Liver (tissue), 3 donors: Measurements from ENCODE around the gene UXS1.

Experiments
- GABPA ChIP-seq, 2 donors: IDR thresholded peaks in 1 of 2; conservative IDR thresholded peaks in 1 of 2; 2 replicates each; pipeline ENCODE4 v1.6.1; 2016; ENCODE audit warnings: antibody characterized with exemption in 2 of 2, mild to moderate bottlenecking in 1 of 2, moderate library complexity in 1 of 2
- HNF4G ChIP-seq: IDR thresholded peaks from 2 replicates; pipeline ENCODE4 v1.6.1; 2016; ENCODE audit warnings: antibody characterized with exemption
- JUND ChIP-seq, 2 donors: IDR thresholded peaks; 2 replicates each; pipeline ENCODE4 v1.6.1; 2016; ENCODE audit warnings: antibody characterized with exemption in 2 of 2
- RAD21 ChIP-seq, 2 donors: IDR thresholded peaks; 2 replicates each; pipeline ENCODE4 v1.6.1; 2016; ENCODE audit warnings: antibody characterized with exemption in 2 of 2, mild to moderate bottlenecking in 2 of 2
- TF ChIP-seq, protein P1 (sequence below): fragments of 150-350 bp; IDR thresholded peaks from 2 replicates; pipeline ENCODE4 v1.5.1; 2017; ENCODE audit warnings: improper control_type of control experiment, low read depth, low read length; ENCODE audit not compliant: missing input control
- TF ChIP-seq, protein P2 (sequence below): IDR thresholded peaks from 2 replicates; pipeline ENCODE4 v1.6.1; 2016; ENCODE audit warnings: antibody characterized with exemption
- TF ChIP-seq, protein P3 (sequence below): IDR thresholded peaks from 2 replicates; pipeline ENCODE4 v1.6.1; 2016; ENCODE audit warnings: antibody characterized with exemption
- TF ChIP-seq, protein P4 (sequence below): IDR thresholded peaks from 2 replicates; pipeline ENCODE4 v1.6.1; 2016; ENCODE audit warnings: antibody characterized with exemption, mild to moderate bottlenecking
- donor health status: healthy.
- donor health status: healthy.

DNA sequence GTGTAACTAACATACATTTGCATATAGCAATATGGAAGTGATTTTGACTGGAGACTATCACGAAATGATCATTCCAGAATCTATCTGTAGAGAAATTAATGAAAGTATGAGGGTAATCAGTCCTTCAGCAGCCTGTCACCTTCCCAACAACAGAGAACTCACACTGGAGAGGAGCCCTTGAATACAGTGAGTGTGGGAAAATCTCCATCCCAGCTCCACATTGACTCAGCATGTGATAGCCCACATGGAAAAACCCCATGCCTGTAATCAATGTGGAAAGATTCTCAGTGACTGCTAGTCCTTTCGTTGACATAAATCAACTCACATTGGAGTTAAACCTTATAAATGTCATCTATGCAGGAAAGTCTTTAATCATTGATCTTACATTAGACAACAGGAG is 13.1 kb upstream of the UXS1 start:
- TF ChIP-seq, protein P1, sequence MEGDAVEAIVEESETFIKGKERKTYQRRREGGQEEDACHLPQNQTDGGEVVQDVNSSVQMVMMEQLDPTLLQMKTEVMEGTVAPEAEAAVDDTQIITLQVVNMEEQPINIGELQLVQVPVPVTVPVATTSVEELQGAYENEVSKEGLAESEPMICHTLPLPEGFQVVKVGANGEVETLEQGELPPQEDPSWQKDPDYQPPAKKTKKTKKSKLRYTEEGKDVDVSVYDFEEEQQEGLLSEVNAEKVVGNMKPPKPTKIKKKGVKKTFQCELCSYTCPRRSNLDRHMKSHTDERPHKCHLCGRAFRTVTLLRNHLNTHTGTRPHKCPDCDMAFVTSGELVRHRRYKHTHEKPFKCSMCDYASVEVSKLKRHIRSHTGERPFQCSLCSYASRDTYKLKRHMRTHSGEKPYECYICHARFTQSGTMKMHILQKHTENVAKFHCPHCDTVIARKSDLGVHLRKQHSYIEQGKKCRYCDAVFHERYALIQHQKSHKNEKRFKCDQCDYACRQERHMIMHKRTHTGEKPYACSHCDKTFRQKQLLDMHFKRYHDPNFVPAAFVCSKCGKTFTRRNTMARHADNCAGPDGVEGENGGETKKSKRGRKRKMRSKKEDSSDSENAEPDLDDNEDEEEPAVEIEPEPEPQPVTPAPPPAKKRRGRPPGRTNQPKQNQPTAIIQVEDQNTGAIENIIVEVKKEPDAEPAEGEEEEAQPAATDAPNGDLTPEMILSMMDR, result no peak
- TF ChIP-seq, protein P2, sequence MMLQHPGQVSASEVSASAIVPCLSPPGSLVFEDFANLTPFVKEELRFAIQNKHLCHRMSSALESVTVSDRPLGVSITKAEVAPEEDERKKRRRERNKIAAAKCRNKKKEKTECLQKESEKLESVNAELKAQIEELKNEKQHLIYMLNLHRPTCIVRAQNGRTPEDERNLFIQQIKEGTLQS, result no peak
- TF ChIP-seq, protein P3, sequence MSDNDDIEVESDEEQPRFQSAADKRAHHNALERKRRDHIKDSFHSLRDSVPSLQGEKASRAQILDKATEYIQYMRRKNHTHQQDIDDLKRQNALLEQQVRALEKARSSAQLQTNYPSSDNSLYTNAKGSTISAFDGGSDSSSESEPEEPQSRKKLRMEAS, result no peak
- no peak for TF ChIP-seq JUND (IDR thresholded peaks at IDR 0.05)
- no peak for TF ChIP-seq RAD21 (IDR thresholded peaks at IDR 0.05)
- TF ChIP-seq, protein P4, sequence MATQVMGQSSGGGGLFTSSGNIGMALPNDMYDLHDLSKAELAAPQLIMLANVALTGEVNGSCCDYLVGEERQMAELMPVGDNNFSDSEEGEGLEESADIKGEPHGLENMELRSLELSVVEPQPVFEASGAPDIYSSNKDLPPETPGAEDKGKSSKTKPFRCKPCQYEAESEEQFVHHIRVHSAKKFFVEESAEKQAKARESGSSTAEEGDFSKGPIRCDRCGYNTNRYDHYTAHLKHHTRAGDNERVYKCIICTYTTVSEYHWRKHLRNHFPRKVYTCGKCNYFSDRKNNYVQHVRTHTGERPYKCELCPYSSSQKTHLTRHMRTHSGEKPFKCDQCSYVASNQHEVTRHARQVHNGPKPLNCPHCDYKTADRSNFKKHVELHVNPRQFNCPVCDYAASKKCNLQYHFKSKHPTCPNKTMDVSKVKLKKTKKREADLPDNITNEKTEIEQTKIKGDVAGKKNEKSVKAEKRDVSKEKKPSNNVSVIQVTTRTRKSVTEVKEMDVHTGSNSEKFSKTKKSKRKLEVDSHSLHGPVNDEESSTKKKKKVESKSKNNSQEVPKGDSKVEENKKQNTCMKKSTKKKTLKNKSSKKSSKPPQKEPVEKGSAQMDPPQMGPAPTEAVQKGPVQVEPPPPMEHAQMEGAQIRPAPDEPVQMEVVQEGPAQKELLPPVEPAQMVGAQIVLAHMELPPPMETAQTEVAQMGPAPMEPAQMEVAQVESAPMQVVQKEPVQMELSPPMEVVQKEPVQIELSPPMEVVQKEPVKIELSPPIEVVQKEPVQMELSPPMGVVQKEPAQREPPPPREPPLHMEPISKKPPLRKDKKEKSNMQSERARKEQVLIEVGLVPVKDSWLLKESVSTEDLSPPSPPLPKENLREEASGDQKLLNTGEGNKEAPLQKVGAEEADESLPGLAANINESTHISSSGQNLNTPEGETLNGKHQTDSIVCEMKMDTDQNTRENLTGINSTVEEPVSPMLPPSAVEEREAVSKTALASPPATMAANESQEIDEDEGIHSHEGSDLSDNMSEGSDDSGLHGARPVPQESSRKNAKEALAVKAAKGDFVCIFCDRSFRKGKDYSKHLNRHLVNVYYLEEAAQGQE, result no peak
- no peak for TF ChIP-seq GABPA (IDR thresholded peaks at IDR 0.05 in 1 of 2, conservative IDR thresholded peaks at IDR 0.05 in 1 of 2)
- no peak for TF ChIP-seq HNF4G
